Hepatocyte (in vitro differentiated cells): ENCODE measurements around the gene RPE65. TPM values are rescaled to one million over a fixed set of nuclear protein-coding genes. Genes with fewer than 3 reads are reported as not detected.
"Not testable (repeated sequence)": the region's sequence is repeated elsewhere in the genome, so short reads cannot be mapped to it uniquely, and the experiment has no call there.

Experiments used
- DNase-seq: peaks from one replicate; pipeline ENCODE4 v3.0.0-alpha.2; 2016; ENCODE audit warnings: low spot score
- H2AFZ ChIP-seq: fragments of 200-600 bp; sonication (generic); 2 replicates; pipeline ENCODE4 v1.6.0; 2016; ENCODE audit warnings: antibody characterized with exemption, mild to moderate bottlenecking
- H3K27ac ChIP-seq: fragments of 200-600 bp; sonication (generic); 2 replicates; pipeline ENCODE4 v1.5.1; 2016; ENCODE audit warnings: mild to moderate bottlenecking
- H3K27me3 ChIP-seq: fragments of 200-600 bp; sonication (generic); 2 replicates; pipeline ENCODE4 v1.6.1; 2016
- H3K36me3 ChIP-seq: fragments of 200-600 bp; sonication (generic); replicated peaks from 2 replicates; pipeline ENCODE4 v1.5.1; 2016; ENCODE audit warnings: low read depth; ENCODE audit not compliant: insufficient read depth
- H3K4me1 ChIP-seq: fragments of 200-600 bp; sonication (generic); 2 replicates; pipeline ENCODE4 v1.5.1; 2016; ENCODE audit warnings: mild to moderate bottlenecking, moderate library complexity; ENCODE audit not compliant: insufficient read depth
- H3K4me2 ChIP-seq: fragments of 200-600 bp; sonication (generic); 2 replicates; pipeline ENCODE4 v1.6.0; 2016
- H3K4me3 ChIP-seq: fragments of 200-600 bp; sonication (generic); 2 replicates; pipeline ENCODE4 v1.5.1; 2016; ENCODE audit warnings: mild to moderate bottlenecking
- H3K79me2 ChIP-seq: fragments of 200-600 bp; sonication (generic); 2 replicates; pipeline ENCODE4 v1.6.0; 2017; ENCODE audit warnings: mild to moderate bottlenecking
- H3K9me2 ChIP-seq: fragments of 200-600 bp; sonication (generic); replicated peaks from 2 replicates; pipeline ENCODE4 v1.6.0; 2017; ENCODE audit warnings: mild to moderate bottlenecking; ENCODE audit not compliant: insufficient read depth
- H3K9me3 ChIP-seq: fragments of 200-600 bp; sonication (generic); 2 replicates; pipeline ENCODE4 v1.5.1; 2016; ENCODE audit warnings: low read depth, mild to moderate bottlenecking
- H4K20me1 ChIP-seq: fragments of 200-600 bp; sonication (generic); 2 replicates; pipeline ENCODE4 v1.6.0; 2016; ENCODE audit warnings: mild to moderate bottlenecking; ENCODE audit not compliant: insufficient read depth, poor library complexity, severe bottlenecking
- CTCF ChIP-seq: fragments of 200-600 bp; sonication (generic); IDR thresholded peaks from 2 replicates; pipeline ENCODE4 v1.5.1; 2016; ENCODE audit warnings: antibody characterized with exemption, mild to moderate bottlenecking; ENCODE audit not compliant: poor library complexity
- EZH2 ChIP-seq: fragments of 200-600 bp; sonication (generic); IDR thresholded peaks from 2 replicates; pipeline ENCODE4 v1.6.1; 2016; ENCODE audit warnings: antibody characterized with exemption, mild to moderate bottlenecking, borderline replicate concordance
- EZH2phosphoT487 ChIP-seq: fragments of 200-600 bp; sonication (generic); IDR thresholded peaks from one replicate; pipeline ENCODE4 v1.6.1; 2018; ENCODE audit warnings: antibody characterized with exemption, mild to moderate bottlenecking, low read depth, moderate library complexity; ENCODE audit not compliant: unreplicated experiment, severe bottlenecking
- WGBS: methylation state at CpG from one replicate; pipeline ENCODE4 v1.1.6; 2016; ENCODE audit warnings: low lambda C conversion rate; ENCODE audit errors: missing lambda C conversion rate; 5-methylcytosine and 5-hydroxymethylcytosine counted together
- polyA plus RNA-seq: library from polyadenylated mRNA; unstranded; fragments of >200 nt; fragmentation: Nextera tagmentation; extraction: Ambion mirVana; gene quantifications from 2 replicates; pipeline ENCODE4 v1.2.1, GENCODE V29; 2016
- total RNA-seq: library from RNA; depleted of rRNA; stranded (reverse); fragments of >200 nt; gene quantifications from 2 replicates; pipeline ENCODE4 v1.2.3, GENCODE V29; 2014

The RPE65 gene
- total and polyA plus RNA-seq, 2 experiments from 2014 or later: 0.39 to 0.70 TPM

DNA sequence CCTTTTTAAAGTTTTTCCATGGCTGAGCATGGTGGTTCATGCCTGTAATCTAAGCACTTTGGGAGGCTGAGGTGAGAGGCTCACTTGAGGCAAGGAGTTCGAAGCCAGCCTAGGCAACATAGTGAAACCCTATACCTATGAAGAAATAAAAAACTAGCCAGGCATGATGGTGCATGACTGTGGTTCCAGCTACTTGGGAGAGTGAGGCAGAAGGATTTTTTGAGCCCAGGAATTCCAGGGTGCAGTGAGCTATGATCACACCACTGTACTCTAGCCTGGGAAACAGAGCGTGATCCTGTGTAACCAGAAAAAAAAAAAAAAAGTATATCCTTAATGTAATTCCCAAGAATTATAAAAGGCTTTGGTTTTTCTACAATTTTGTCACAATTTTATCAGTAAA is 29.7 kb upstream of the RPE65 start:
- H3K9me2 ChIP-seq: no peaks in the 10 kb centered on the region
- no peaks in the 10 kb centered on the region for H3K4me1 ChIP-seq
- H4K20me1 ChIP-seq: no peaks in the 10 kb centered on the region
- 100% methylated on average over 2 of the region's 2 CpGs for WGBS
- no peak overlapping the region for H2AFZ ChIP-seq
- no peak overlapping the region for H3K4me3 ChIP-seq
- H3K4me2 ChIP-seq: no peak overlapping the region
- TF ChIP-seq CTCF (no peak), EZH2 (no peak), EZH2phosphoT487 (no peak)
- no peaks in the 10 kb centered on the region for H3K79me2 ChIP-seq
- H3K9me3 ChIP-seq: no peaks in the 10 kb centered on the region
- no peaks in the 10 kb centered on the region for H3K27me3 ChIP-seq
- H3K27ac ChIP-seq: no peak overlapping the region
- DNase-seq: no peak
- H3K36me3 ChIP-seq: no peaks in the 10 kb centered on the region

- Histone ChIP-seq H3K4me2 (no peak overlapping the region), H3K9me3 (no peaks in the 10 kb centered on the region), H3K27ac (no peak overlapping the region), H2AFZ (no peak overlapping the region), H3K9me2 (no peaks in the 10 kb centered on the region), H4K20me1 (no peaks in the 10 kb centered on the region), H3K27me3 (no peaks in the 10 kb centered on the region), H3K36me3 (no peaks in the 10 kb centered on the region), H3K4me3 (no peak overlapping the region), H3K79me2 (no peaks in the 10 kb centered on the region), H3K4me1 (no peaks in the 10 kb centered on the region)
- WGBS: 88% methylated on average over 2 of the region's 2 CpGs
- DNase-seq: no peak
- TF ChIP-seq CTCF (no peak), EZH2 (no peak), EZH2phosphoT487 (no peak)
Observed at GRCh38 chr1:68478662-68479061, 28.9 kb upstream of the RPE65 start.

DNA sequence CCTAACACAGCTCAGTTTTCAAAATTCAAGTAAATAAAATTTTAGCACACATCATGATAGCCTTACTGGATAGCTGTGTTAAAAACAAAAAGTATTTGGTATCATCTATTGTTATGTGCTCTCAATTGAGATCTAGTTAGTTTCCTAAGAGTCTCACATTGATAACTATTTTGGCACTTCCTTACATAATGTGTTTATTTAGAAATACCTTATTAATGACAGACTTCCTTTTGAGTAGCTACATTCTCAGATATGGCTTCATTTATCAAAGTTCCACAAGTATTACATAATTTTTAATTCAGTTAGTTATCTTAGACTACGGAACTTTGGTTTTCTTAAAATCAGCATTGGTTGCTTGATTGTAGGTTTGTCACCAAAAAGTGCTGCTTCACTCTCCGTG is 26.9 kb upstream of the RPE65 start:
- not testable (repeated sequence) for H3K79me2 ChIP-seq, H3K4me1 ChIP-seq, H3K36me3 ChIP-seq, H3K4me2 ChIP-seq, H3K9me2 ChIP-seq, H3K4me3 ChIP-seq, H3K27me3 ChIP-seq, H2AFZ ChIP-seq, DNase-seq, H3K9me3 ChIP-seq, H4K20me1 ChIP-seq, H3K27ac ChIP-seq
- 93% methylated on average over 2 of the region's 2 CpGs for WGBS

DNA sequence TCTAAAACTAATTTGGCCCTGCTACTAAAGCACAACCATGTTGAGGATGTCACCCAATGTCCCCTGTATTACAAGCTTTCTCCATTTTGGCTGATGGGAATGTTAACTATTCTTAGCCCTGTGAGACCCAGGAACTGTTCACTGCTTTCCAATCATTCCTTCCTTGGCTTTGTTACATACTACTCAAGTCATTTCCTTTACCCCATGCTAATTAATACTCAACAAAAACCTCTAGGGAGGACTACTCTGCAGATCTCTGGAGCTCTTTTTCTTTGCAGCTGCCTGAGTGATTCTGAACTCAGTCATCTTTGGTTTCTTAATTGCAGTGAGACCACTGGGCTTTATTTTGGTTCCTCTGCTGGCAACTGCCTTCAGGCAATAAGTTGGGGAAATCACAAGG is 23.3 kb upstream of the RPE65 start:
- H3K79me2 ChIP-seq: no peaks in the 10 kb centered on the region
- no peak overlapping the region for H3K4me3 ChIP-seq
- H3K4me2 ChIP-seq: no peak overlapping the region
- no peaks in the 10 kb centered on the region for H3K27me3 ChIP-seq
- no peak for DNase-seq
- TF ChIP-seq CTCF (no peak), EZH2phosphoT487 (no peak), EZH2 (no peak)
- no peak overlapping the region for H2AFZ ChIP-seq
- no peak overlapping the region for H3K27ac ChIP-seq
- H4K20me1 ChIP-seq: no peaks in the 10 kb centered on the region
- H3K4me1 ChIP-seq: no peaks in the 10 kb centered on the region
- no peaks in the 10 kb centered on the region for H3K9me2 ChIP-seq
- no peaks in the 10 kb centered on the region for H3K9me3 ChIP-seq
- H3K36me3 ChIP-seq: no peaks in the 10 kb centered on the region
